ENCODE results near the gene HSD3B2. TPM values are rescaled to one million over a fixed set of nuclear protein-coding genes. Genes with fewer than 3 reads are reported as not detected.

The HSD3B2 gene
- total and polyA plus RNA-seq, 5 donors: 0.11 TPM; not detected in 4

DNA sequence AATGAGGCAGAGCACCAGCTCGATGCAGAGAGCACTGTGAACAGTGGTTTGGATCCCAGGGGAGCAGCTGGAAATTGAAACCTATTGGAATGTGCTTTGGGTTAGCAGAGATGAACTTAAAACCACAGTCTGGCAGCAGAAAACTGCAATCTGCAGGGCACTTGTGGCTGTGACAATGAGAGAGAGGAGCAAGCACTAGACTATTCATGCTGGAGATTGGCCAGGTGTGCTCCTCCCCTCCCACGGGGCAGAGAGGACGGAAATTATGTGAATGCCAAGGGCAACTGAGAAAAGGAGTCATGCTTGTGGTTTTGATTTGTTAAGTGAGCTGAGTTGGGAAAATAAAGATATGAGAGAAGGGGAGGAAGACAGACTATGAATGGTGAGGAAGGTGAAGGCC lies 38.1 kb downstream of the HSD3B2 start:
- 35% methylated on average over 3 of the region's 3 CpGs for WGBS
- intact Hi-C loops (cut with DNase I): no loop called here

DNA sequence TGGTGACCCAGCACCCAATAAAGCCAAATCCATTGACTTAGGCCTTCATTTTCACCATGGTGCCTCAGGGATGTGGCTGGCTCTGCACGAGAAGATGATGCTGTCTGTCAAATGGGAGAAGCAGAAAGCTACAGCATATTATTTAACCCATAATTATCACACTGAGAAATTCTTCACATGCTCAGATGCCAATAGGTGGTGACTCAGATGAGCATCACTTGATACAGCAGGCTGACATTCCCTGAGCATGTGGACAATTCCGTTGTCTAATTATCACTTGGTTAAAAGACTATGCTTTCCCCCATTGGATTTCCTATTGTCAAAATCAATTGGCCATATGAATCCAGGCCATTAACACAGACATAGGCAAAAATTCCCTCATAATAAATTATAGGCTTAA lies 48.0 kb downstream of the HSD3B2 start:
- ATAC-seq (no peak), DNase-seq (no peak)
- Histone ChIP-seq H3K9me3 (ENCODE audit: control insufficient read depth, low read length) (no peaks in the 10 kb centered on the region), H3K4me3 (ENCODE audit: low read length) (no peak overlapping the region), H3K27ac (ENCODE audit: low read length) (no peak overlapping the region), H3K4me1 (ENCODE audit: control insufficient read depth, insufficient read depth, low read length) (no peaks in the 10 kb centered on the region), H3K27me3 (ENCODE audit: control insufficient read depth, insufficient read depth) (peaks cover 3% of the 10 kb centered on the region)
- intact Hi-C loops (cut with DNase I): no loop called here
- WGBS: 84% methylated on average over 2 of the region's 2 CpGs

More for the DNA sequence above, 38.1 kb downstream of the HSD3B2 start:
- Histone ChIP-seq H3K27ac (ENCODE audit: low read length) (no peak overlapping the region), H3K9me3 (ENCODE audit: control insufficient read depth, low read length) (no peaks in the 10 kb centered on the region), H3K4me1 (ENCODE audit: control insufficient read depth, insufficient read depth, low read length) (no peaks in the 10 kb centered on the region), H3K4me3 (ENCODE audit: low read length) (no peak overlapping the region), H3K27me3 (ENCODE audit: control insufficient read depth, insufficient read depth) (no peaks in the 10 kb centered on the region)
- ATAC-seq (peak in 1 of 2 donors; percentile 42), DNase-seq (no peak)

- H3K27me3 ChIP-seq (ENCODE audit: control insufficient read depth, insufficient read depth): peaks cover 3% of the 10 kb centered on the region
- intact Hi-C loops (cut with DNase I): no loop called here
- no peaks in the 10 kb centered on the region for H3K4me1 ChIP-seq (ENCODE audit: control insufficient read depth, insufficient read depth, low read length)
- H3K4me3 ChIP-seq (ENCODE audit: low read length): no peak overlapping the region
- WGBS: 52% methylated on average over 2 of the region's 2 CpGs
- H3K27ac ChIP-seq (ENCODE audit: low read length): no peak overlapping the region
- H3K9me3 ChIP-seq (ENCODE audit: control insufficient read depth, low read length): no peaks in the 10 kb centered on the region
- DNase-seq: no peak
- no peak for ATAC-seq
Observed at GRCh38 chr1:119463569-119463968, 48.6 kb downstream of the HSD3B2 start.

- 54% methylated on average over 2 of the region's 2 CpGs for WGBS
- no peaks in the 10 kb centered on the region for H3K4me1 ChIP-seq (ENCODE audit: control insufficient read depth, insufficient read depth, low read length)
- H3K27ac ChIP-seq (ENCODE audit: low read length): no peak overlapping the region
- ATAC-seq (no peak), DNase-seq (no peak)
- intact Hi-C loops (cut with DNase I): no loop called here
- H3K27me3 ChIP-seq (ENCODE audit: control insufficient read depth, insufficient read depth): no peaks in the 10 kb centered on the region
- no peak overlapping the region for H3K4me3 ChIP-seq (ENCODE audit: low read length)
- H3K9me3 ChIP-seq (ENCODE audit: control insufficient read depth, low read length): no peaks in the 10 kb centered on the region
Observed at GRCh38 chr1:119466445-119466844, 51.5 kb downstream of the HSD3B2 start.

- Histone ChIP-seq H3K4me3 (ENCODE audit: low read length) (no peak overlapping the region), H3K27me3 (ENCODE audit: control insufficient read depth, insufficient read depth) (no peaks in the 10 kb centered on the region), H3K27ac (ENCODE audit: low read length) (no peak overlapping the region), H3K4me1 (ENCODE audit: control insufficient read depth, insufficient read depth, low read length) (no peaks in the 10 kb centered on the region), H3K9me3 (ENCODE audit: control insufficient read depth, low read length) (no peaks in the 10 kb centered on the region)
- 90% methylated on average over 1 of the region's 1 CpG for WGBS
- DNase-seq (no peak), ATAC-seq (no peak)
- intact Hi-C loops (cut with DNase I): no loop called here
Observed at GRCh38 chr1:119467219-119467618, 52.3 kb downstream of the HSD3B2 start.

- DNase-seq (no peak), ATAC-seq (peak; percentile 16 to 31)
- H3K4me3 ChIP-seq (ENCODE audit: low read length): no peak overlapping the region
- no peaks in the 10 kb centered on the region for H3K4me1 ChIP-seq (ENCODE audit: control insufficient read depth, insufficient read depth, low read length)
- H3K27me3 ChIP-seq (ENCODE audit: control insufficient read depth, insufficient read depth): no peaks in the 10 kb centered on the region
- H3K27ac ChIP-seq (ENCODE audit: low read length): no peak overlapping the region
- H3K9me3 ChIP-seq (ENCODE audit: control insufficient read depth, low read length): no peaks in the 10 kb centered on the region
- WGBS: 45% methylated on average over 4 of the region's 4 CpGs
- intact Hi-C loops (cut with DNase I): no loop called here
Observed at GRCh38 chr1:119467857-119468668, 53.1 kb downstream of the HSD3B2 start.

GRCh38 chr1:119469741-119470140 lies 54.8 kb downstream of the HSD3B2 start:
- H3K27me3 ChIP-seq (ENCODE audit: control insufficient read depth, insufficient read depth): no peaks in the 10 kb centered on the region
- DNase-seq (no peak), ATAC-seq (no peak)
- no peaks in the 10 kb centered on the region for H3K9me3 ChIP-seq (ENCODE audit: control insufficient read depth, low read length)
- H3K27ac ChIP-seq (ENCODE audit: low read length): no peak overlapping the region
- H3K4me3 ChIP-seq (ENCODE audit: low read length): no peak overlapping the region
- 72% methylated on average over 1 of the region's 1 CpG for WGBS
- H3K4me1 ChIP-seq (ENCODE audit: control insufficient read depth, insufficient read depth, low read length): no peaks in the 10 kb centered on the region
- intact Hi-C loops (cut with DNase I): no loop called here

GRCh38 chr1:119470377-119470776 lies 55.4 kb downstream of the HSD3B2 start:
- intact Hi-C loops (cut with DNase I): no loop called here
- 92% methylated on average over 3 of the region's 3 CpGs for WGBS
- Histone ChIP-seq H3K27me3 (ENCODE audit: control insufficient read depth, insufficient read depth) (no peaks in the 10 kb centered on the region), H3K27ac (ENCODE audit: low read length) (no peak overlapping the region), H3K9me3 (ENCODE audit: control insufficient read depth, low read length) (no peaks in the 10 kb centered on the region), H3K4me3 (ENCODE audit: low read length) (no peak overlapping the region), H3K4me1 (ENCODE audit: control insufficient read depth, insufficient read depth, low read length) (no peaks in the 10 kb centered on the region)
- ATAC-seq (no peak), DNase-seq (no peak)

GRCh38 chr1:119470958-119471357 lies 56.0 kb downstream of the HSD3B2 start:
- intact Hi-C loops (cut with DNase I): no loop called here
- Histone ChIP-seq H3K27me3 (ENCODE audit: control insufficient read depth, insufficient read depth) (no peaks in the 10 kb centered on the region), H3K9me3 (ENCODE audit: control insufficient read depth, low read length) (no peaks in the 10 kb centered on the region), H3K4me3 (ENCODE audit: low read length) (no peak overlapping the region), H3K27ac (ENCODE audit: low read length) (no peak overlapping the region), H3K4me1 (ENCODE audit: control insufficient read depth, insufficient read depth, low read length) (no peaks in the 10 kb centered on the region)
- WGBS: 92% methylated on average over 7 of the region's 7 CpGs
- ATAC-seq (no peak), DNase-seq (no peak)

- ATAC-seq: no peak
- no peaks in the 10 kb centered on the region for H3K4me1 ChIP-seq (ENCODE audit: control insufficient read depth, insufficient read depth, low read length)
- H3K9me3 ChIP-seq (ENCODE audit: control insufficient read depth, low read length): no peaks in the 10 kb centered on the region
- DNase-seq: no peak
- WGBS: 86% methylated on average over 5 of the region's 5 CpGs
- intact Hi-C loops (cut with DNase I): no loop called here
- no peak overlapping the region for H3K27ac ChIP-seq (ENCODE audit: low read length)
- H3K27me3 ChIP-seq (ENCODE audit: control insufficient read depth, insufficient read depth): no peaks in the 10 kb centered on the region
- H3K4me3 ChIP-seq (ENCODE audit: low read length): no peak overlapping the region
Observed at GRCh38 chr1:119471566-119471965, 56.6 kb downstream of the HSD3B2 start.

DNA sequence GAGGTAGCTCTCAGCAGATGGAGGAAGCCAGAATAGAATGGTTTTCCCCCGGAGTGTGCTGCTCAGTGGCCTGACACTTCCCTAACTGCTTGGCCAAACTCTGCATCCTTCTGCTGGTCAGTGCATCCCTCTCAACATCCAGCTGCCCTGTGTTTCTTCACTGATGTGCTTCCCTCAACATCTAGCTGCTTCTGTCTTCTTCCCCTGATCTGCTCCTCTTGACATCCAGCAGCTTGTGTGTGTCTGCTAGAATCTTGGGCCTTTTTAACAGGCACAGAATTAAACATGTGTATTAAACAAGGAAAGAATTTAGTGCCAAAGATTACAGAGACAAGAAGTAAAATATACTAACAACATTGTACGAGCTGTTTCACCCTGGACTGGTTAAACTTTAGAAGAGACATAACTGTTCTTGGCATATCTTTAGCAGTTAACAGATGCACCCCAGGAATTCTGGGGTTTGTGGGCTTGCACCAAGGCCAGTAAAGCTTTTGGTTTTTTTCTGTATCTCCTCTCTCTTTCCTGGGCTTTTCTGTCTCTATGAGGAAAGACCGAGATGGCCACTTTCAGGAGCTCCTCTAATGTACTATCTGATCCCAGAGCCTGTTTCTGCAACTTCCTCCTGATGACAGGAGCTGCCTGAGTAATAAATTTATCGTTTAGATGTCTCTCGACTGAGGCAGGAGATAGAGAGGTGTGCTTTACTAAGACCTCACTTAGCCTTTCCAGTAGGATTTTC lies 57.3 kb downstream of the HSD3B2 start:
- DNase-seq (no peak), ATAC-seq (no peak)
- no peaks in the 10 kb centered on the region for H3K27me3 ChIP-seq (ENCODE audit: control insufficient read depth, insufficient read depth)
- intact Hi-C loops (cut with DNase I): no loop called here
- H3K4me1 ChIP-seq (ENCODE audit: control insufficient read depth, insufficient read depth, low read length): no peaks in the 10 kb centered on the region
- no peaks in the 10 kb centered on the region for H3K9me3 ChIP-seq (ENCODE audit: control insufficient read depth, low read length)
- H3K4me3 ChIP-seq (ENCODE audit: low read length): no peak overlapping the region
- WGBS: 33% methylated on average over 5 of the region's 5 CpGs
- H3K27ac ChIP-seq (ENCODE audit: low read length): no peak overlapping the region
